Neural cell (in vitro differentiated cells): ENCODE results near the gene TXNIP. TPM values are rescaled to one million over a fixed set of nuclear protein-coding genes. Genes with fewer than 3 reads are reported as not detected.

ENCODE experiments used
- H2AFZ ChIP-seq: fragments of 200-600, 300-800 bp; sonication (generic), shearing (Covaris generic); 2 replicates; pipeline ENCODE4 v1.6.0; 2014; ENCODE audit warnings: low read depth, mild to moderate bottlenecking, antibody characterized with exemption, low read length, moderate library complexity
- H3F3A ChIP-seq: fragments of 200-600 bp; shearing (Covaris generic); 2 replicates; pipeline ENCODE4 v1.6.1; 2016; ENCODE audit warnings: mild to moderate bottlenecking, moderate library complexity, mixed read lengths, antibody characterized with exemption, low read length; ENCODE audit not compliant: insufficient read depth, poor library complexity, severe bottlenecking
- H3K27ac ChIP-seq: fragments of 200-600, 300-800 bp; sonication (generic), shearing (Covaris generic); 2 replicates; pipeline ENCODE4 v1.5.1; 2014; ENCODE audit warnings: mild to moderate bottlenecking, low read length, moderate library complexity
- H3K27me3 ChIP-seq: fragments of 300-800, 200-600 bp; sonication (generic), shearing (Covaris generic); 2 replicates; pipeline ENCODE4 v1.6.0; 2014; ENCODE audit warnings: mild to moderate bottlenecking, low read depth, low read length, moderate library complexity; ENCODE audit not compliant: insufficient read depth
- H3K36me3 ChIP-seq: fragments of 300-800, 200-600 bp; sonication (generic), shearing (Covaris generic); 2 replicates; pipeline ENCODE4 v1.5.1; 2014; ENCODE audit warnings: mild to moderate bottlenecking, antibody characterized with exemption, low read length, moderate library complexity; ENCODE audit not compliant: insufficient read depth
- H3K4me2 ChIP-seq: fragments of 300-800, 200-600 bp; sonication (generic), shearing (Covaris generic); 2 replicates; pipeline ENCODE4 v1.6.0; 2014; ENCODE audit warnings: mild to moderate bottlenecking, low read length
- H3K4me3 ChIP-seq: fragments of 300-800, 200-600 bp; sonication (generic), shearing (Covaris generic); 2 replicates; pipeline ENCODE4 v1.5.1; 2014; ENCODE audit warnings: mild to moderate bottlenecking, low read length, moderate library complexity
- H3K79me2 ChIP-seq: fragments of 200-600 bp; shearing (Covaris generic); replicated peaks from 2 replicates; pipeline ENCODE4 v1.6.0; 2014; ENCODE audit warnings: mild to moderate bottlenecking, low read length, moderate library complexity; ENCODE audit not compliant: insufficient read depth
- H3K9ac ChIP-seq: fragments of 300-800, 200-600 bp; sonication (generic), shearing (Covaris generic); 2 replicates; pipeline ENCODE4 v1.6.1; 2016; ENCODE audit warnings: mild to moderate bottlenecking, low read length, mixed read lengths
- H3K9me2 ChIP-seq: fragments of 200-600 bp; shearing (Covaris generic); 2 replicates; pipeline ENCODE4 v1.6.1; 2016; ENCODE audit warnings: mild to moderate bottlenecking, low read length, mixed read lengths; ENCODE audit not compliant: insufficient read depth
- H3K9me3 ChIP-seq: fragments of 200-600, 300-800 bp; sonication (generic), shearing (Covaris generic); 2 replicates; pipeline ENCODE4 v1.6.1; 2016; ENCODE audit warnings: mild to moderate bottlenecking, mixed run types, low read length, moderate library complexity, mixed read lengths
- H4K20me1 ChIP-seq: fragments of 200-600 bp; shearing (Covaris generic); 2 replicates; pipeline ENCODE4 v1.6.1; 2016; ENCODE audit warnings: mild to moderate bottlenecking, mixed run types; ENCODE audit not compliant: insufficient read depth
- EP300 ChIP-seq: fragments of 450-650 bp; conservative IDR thresholded peaks from 2 replicates; pipeline ENCODE4 v1.6.1; 2014; ENCODE audit warnings: antibody characterized with exemption, mild to moderate bottlenecking, moderate library complexity; ENCODE audit not compliant: poor library complexity, severe bottlenecking
- EZH2 ChIP-seq: fragments of 200-600, 300-800 bp; shearing (Covaris generic), sonication (generic); IDR thresholded peaks from 2 replicates; pipeline ENCODE4 v1.6.1; 2014; ENCODE audit warnings: antibody characterized with exemption, low read length, borderline replicate concordance, mild to moderate bottlenecking; ENCODE audit not compliant: insufficient read depth, poor library complexity, severe bottlenecking
- MXI1 ChIP-seq: fragments of 450-650 bp; conservative IDR thresholded peaks from 2 replicates; pipeline ENCODE4 v1.6.1; 2014; ENCODE audit warnings: antibody characterized with exemption, mild to moderate bottlenecking; ENCODE audit not compliant: poor library complexity, severe bottlenecking
- POLR2AphosphoS5 ChIP-seq: IDR thresholded peaks from 2 replicates; pipeline ENCODE4 v1.6.1; 2012
- RAD21 ChIP-seq: fragments of 450-650 bp; conservative IDR thresholded peaks from 2 replicates; pipeline ENCODE4 v1.6.1; 2014; ENCODE audit warnings: antibody characterized with exemption, mild to moderate bottlenecking, moderate library complexity
- SMC3 ChIP-seq: fragments of 450-650 bp; conservative IDR thresholded peaks from 2 replicates; pipeline ENCODE4 v1.6.1; 2014; ENCODE audit warnings: antibody characterized with exemption, mild to moderate bottlenecking, moderate library complexity; ENCODE audit not compliant: poor library complexity
- TAF1 ChIP-seq: IDR thresholded peaks from 2 replicates; pipeline ENCODE4 v1.6.1; 2012; ENCODE audit warnings: low read depth
- polyA plus RNA-seq: library from polyadenylated mRNA; depleted of rRNA; stranded (reverse); fragments of >200 nt; gene quantifications from 2 replicates; pipeline ENCODE4 v1.2.3, GENCODE V29; 2014
- TF ChIP-seq, protein P1 (sequence below): IDR thresholded peaks from 2 replicates; pipeline ENCODE4 v1.6.1; 2012; ENCODE audit warnings: borderline replicate concordance
- TF ChIP-seq, protein P2 (sequence below): fragments of 450-650 bp; IDR thresholded peaks from 2 replicates; pipeline ENCODE4 v1.5.1; 2014; ENCODE audit warnings: antibody characterized with exemption, mild to moderate bottlenecking, moderate library complexity; ENCODE audit not compliant: poor library complexity, severe bottlenecking

The TXNIP gene
- polyA plus RNA-seq, 1 donor from 2014 or later = 140 TPM

GRCh38 chr1:145955436-145955835 lies 40.9 kb downstream of the TXNIP start:
- H3K4me3 ChIP-seq = peak overlapping the region; percentile 77
- H3K4me2 ChIP-seq = peak overlapping the region; percentile 68

GRCh38 chr1:145953861-145954260 lies 42.5 kb downstream of the TXNIP start:
- Histone ChIP-seq H3K79me2 (peaks cover 45% of the 10 kb centered on the region), H4K20me1 (no peaks in the 10 kb centered on the region), H3K27me3 (no peaks in the 10 kb centered on the region), H3F3A (no peaks in the 10 kb centered on the region), H3K9ac (no peak overlapping the region), H3K27ac (no peak overlapping the region), H3K4me2 (no peak overlapping the region), H3K4me3 (peak overlapping the region; percentile 77), H3K9me3 (no peaks in the 10 kb centered on the region), H2AFZ (no peak overlapping the region), H3K36me3 (no peaks in the 10 kb centered on the region), H3K9me2 (no peaks in the 10 kb centered on the region)
- TF ChIP-seq, protein P1, sequence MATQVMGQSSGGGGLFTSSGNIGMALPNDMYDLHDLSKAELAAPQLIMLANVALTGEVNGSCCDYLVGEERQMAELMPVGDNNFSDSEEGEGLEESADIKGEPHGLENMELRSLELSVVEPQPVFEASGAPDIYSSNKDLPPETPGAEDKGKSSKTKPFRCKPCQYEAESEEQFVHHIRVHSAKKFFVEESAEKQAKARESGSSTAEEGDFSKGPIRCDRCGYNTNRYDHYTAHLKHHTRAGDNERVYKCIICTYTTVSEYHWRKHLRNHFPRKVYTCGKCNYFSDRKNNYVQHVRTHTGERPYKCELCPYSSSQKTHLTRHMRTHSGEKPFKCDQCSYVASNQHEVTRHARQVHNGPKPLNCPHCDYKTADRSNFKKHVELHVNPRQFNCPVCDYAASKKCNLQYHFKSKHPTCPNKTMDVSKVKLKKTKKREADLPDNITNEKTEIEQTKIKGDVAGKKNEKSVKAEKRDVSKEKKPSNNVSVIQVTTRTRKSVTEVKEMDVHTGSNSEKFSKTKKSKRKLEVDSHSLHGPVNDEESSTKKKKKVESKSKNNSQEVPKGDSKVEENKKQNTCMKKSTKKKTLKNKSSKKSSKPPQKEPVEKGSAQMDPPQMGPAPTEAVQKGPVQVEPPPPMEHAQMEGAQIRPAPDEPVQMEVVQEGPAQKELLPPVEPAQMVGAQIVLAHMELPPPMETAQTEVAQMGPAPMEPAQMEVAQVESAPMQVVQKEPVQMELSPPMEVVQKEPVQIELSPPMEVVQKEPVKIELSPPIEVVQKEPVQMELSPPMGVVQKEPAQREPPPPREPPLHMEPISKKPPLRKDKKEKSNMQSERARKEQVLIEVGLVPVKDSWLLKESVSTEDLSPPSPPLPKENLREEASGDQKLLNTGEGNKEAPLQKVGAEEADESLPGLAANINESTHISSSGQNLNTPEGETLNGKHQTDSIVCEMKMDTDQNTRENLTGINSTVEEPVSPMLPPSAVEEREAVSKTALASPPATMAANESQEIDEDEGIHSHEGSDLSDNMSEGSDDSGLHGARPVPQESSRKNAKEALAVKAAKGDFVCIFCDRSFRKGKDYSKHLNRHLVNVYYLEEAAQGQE = no peak
- TF ChIP-seq EP300 (no peak), SMC3 (no peak), MXI1 (no peak), POLR2AphosphoS5 (no peak), TAF1 (no peak), EZH2 (no peak), RAD21 (no peak)
- TF ChIP-seq, protein P2, sequence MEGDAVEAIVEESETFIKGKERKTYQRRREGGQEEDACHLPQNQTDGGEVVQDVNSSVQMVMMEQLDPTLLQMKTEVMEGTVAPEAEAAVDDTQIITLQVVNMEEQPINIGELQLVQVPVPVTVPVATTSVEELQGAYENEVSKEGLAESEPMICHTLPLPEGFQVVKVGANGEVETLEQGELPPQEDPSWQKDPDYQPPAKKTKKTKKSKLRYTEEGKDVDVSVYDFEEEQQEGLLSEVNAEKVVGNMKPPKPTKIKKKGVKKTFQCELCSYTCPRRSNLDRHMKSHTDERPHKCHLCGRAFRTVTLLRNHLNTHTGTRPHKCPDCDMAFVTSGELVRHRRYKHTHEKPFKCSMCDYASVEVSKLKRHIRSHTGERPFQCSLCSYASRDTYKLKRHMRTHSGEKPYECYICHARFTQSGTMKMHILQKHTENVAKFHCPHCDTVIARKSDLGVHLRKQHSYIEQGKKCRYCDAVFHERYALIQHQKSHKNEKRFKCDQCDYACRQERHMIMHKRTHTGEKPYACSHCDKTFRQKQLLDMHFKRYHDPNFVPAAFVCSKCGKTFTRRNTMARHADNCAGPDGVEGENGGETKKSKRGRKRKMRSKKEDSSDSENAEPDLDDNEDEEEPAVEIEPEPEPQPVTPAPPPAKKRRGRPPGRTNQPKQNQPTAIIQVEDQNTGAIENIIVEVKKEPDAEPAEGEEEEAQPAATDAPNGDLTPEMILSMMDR = no peak

More at GRCh38 chr1:145955436-145955835, 40.9 kb downstream of the TXNIP start:
- no peaks in the 10 kb centered on the region for H4K20me1 ChIP-seq
- no peaks in the 10 kb centered on the region for H3K9me2 ChIP-seq
- H2AFZ ChIP-seq = no peak overlapping the region
- TF ChIP-seq EZH2 (no peak), EP300 (no peak)
- TF ChIP-seq, protein P2 = no peak
- H3K36me3 ChIP-seq = no peaks in the 10 kb centered on the region
- no peaks in the 10 kb centered on the region for H3K9me3 ChIP-seq
- H3K79me2 ChIP-seq = peaks cover 45% of the 10 kb centered on the region
- H3K9ac ChIP-seq = peak overlapping the region; percentile 86
- no peak overlapping the region for H3K27ac ChIP-seq
- H3K27me3 ChIP-seq = peaks cover 4% of the 10 kb centered on the region
- no peaks in the 10 kb centered on the region for H3F3A ChIP-seq
